Upper lobe of left lung (tissue), 6 donors: ENCODE results near the gene ARHGAP21. TPM values are rescaled to one million over a fixed set of nuclear protein-coding genes. Genes with fewer than 3 reads are reported as not detected.

ENCODE experiments used
- ATAC-seq, 2 donors: fragments of 200-7000 bp; cut with Tn5 transposase; one replicate each; pipeline ENCODE4 v1.9.1; 2022; ENCODE audit warnings: mild to moderate bottlenecking in 2 of 2, moderate library complexity in 2 of 2; ENCODE audit not compliant: low FRiP score in 2 of 2
- DNase-seq, 2 donors: peaks; one replicate each; pipeline ENCODE4 v3.0.0-alpha.2; 2019 to 2020
- H3K27ac ChIP-seq, 4 donors: fragments of 200-600 bp; sonication (generic); one replicate each; pipeline ENCODE4 v1.5.1; 2016 to 2019
- H3K27me3 ChIP-seq, 4 donors: fragments of 200-600 bp; sonication (generic); one replicate each; pipeline ENCODE4 v1.5.1; 2017 to 2019
- H3K36me3 ChIP-seq, 4 donors: fragments of 200-600 bp; sonication (generic); one replicate each; pipeline ENCODE4 v1.5.1; 2016 to 2019
- H3K4me1 ChIP-seq, 4 donors: fragments of 200-600 bp; sonication (generic); one replicate each; pipeline ENCODE4 v1.5.1; 2018 to 2019
- H3K4me3 ChIP-seq, 4 donors: fragments of 200-600 bp; sonication (generic); one replicate each; pipeline ENCODE4 v1.5.1; 2017 to 2019; ENCODE audit warnings: mild to moderate bottlenecking in 2 of 4, moderate library complexity in 1 of 4
- H3K9me3 ChIP-seq, 4 donors: fragments of 200-600 bp; sonication (generic); one replicate each; pipeline ENCODE4 v1.5.1; 2018 to 2019
- CTCF ChIP-seq, 6 experiments: fragments of 450-650 bp in 4 of 6; fragments of 200-600 bp in 2 of 6; sonication (generic) in 2 of 6; IDR thresholded peaks; one replicate each; pipeline ENCODE4 v1.5.1; 2016 to 2019; ENCODE audit warnings: antibody characterized with exemption in 6 of 6
- EP300 ChIP-seq, 4 donors: sonication (generic); formaldehyde crosslinking; IDR thresholded peaks; one replicate each; pipeline ENCODE4 v1.5.1; 2017; ENCODE audit warnings: antibody characterized with exemption in 4 of 4, control low read depth in 2 of 4
- POLR2A ChIP-seq, 4 donors: fragments of 450-650 bp; IDR thresholded peaks; one replicate each; pipeline ENCODE4 v1.5.1; 2016 to 2017; ENCODE audit warnings: antibody characterized with exemption in 4 of 4, mild to moderate bottlenecking in 2 of 4
- POLR2AphosphoS5 ChIP-seq, 2 donors: sonication (generic); formaldehyde crosslinking; IDR thresholded peaks; one replicate each; pipeline ENCODE4 v1.5.1; 2017; ENCODE audit warnings: antibody characterized with exemption in 2 of 2
- WGBS, 2 donors: methylation state at CpG; one replicate each; pipeline ENCODE4 v1.1.5; 2017 to 2018; 5-methylcytosine and 5-hydroxymethylcytosine counted together
- total RNA-seq, 6 donors: library from RNA; depleted of rRNA in 4 of 6; stranded (reverse); fragments of >200 nt in 4 of 6; gene quantifications; one replicate each; pipeline versions ENCODE4 v1.1.0 to v1.2.1, GENCODE V29; 2016 to 2021
- donor health status: DM: no; HTN: no; CAD: no; lungs with moderate emphysema.
- donor health status: DM: no; HTN: yes; CAD: no; lungs with severe emphysema.

The ARHGAP21 gene
- total RNA-seq, 6 donors from 2014 or later = 63.9 to 88.8 (median 73.5) TPM

GRCh38 chr10:24720096-24720495 is 3.6 kb downstream of the ARHGAP21 start:
- DNase-seq (no peak), ATAC-seq (no peak)
- H3K4me3 ChIP-seq = peak overlapping the region in 3 of 4 donors; percentile 65 to 79 (median 72)
- TF ChIP-seq POLR2A (IDR thresholded peaks at IDR 0.05) (no peak), EP300 (IDR thresholded peaks at IDR 0.05) (no peak), CTCF (IDR thresholded peaks at IDR 0.05) (no peak)
- no peaks in the 10 kb centered on the region for H3K9me3 ChIP-seq
- 28 to 35% methylated on average over 2 of the region's 2 CpGs for WGBS, 2 donors
- H3K27ac ChIP-seq = no peak overlapping the region
- H3K36me3 ChIP-seq = no peaks in the 10 kb centered on the region
- H3K4me1 ChIP-seq = peaks cover 44 to 51% (median 46%) of the 10 kb centered on the region in 4 donors
- H3K27me3 ChIP-seq = no peaks in the 10 kb centered on the region

GRCh38 chr10:24718031-24718855 is 5.4 kb downstream of the ARHGAP21 start:
- Histone ChIP-seq H3K4me3 (no peak overlapping the region), H3K9me3 (no peaks in the 10 kb centered on the region), H3K27me3 (no peaks in the 10 kb centered on the region), H3K36me3 (no peaks in the 10 kb centered on the region), H3K27ac (no peak overlapping the region), H3K4me1 (peaks cover 42 to 51% (median 47%) of the 10 kb centered on the region in 4 donors)
- WGBS, 2 donors = 84% methylated on average over 10 of the region's 10 CpGs
- no peak for ATAC-seq
- DNase-seq = no peak
- TF ChIP-seq POLR2A (IDR thresholded peaks at IDR 0.05) (no peak), CTCF (IDR thresholded peaks at IDR 0.05) (no peak), POLR2AphosphoS5 (IDR thresholded peaks at IDR 0.05) (no peak), EP300 (IDR thresholded peaks at IDR 0.05) (no peak)

GRCh38 chr10:24716295-24716694 is 7.4 kb downstream of the ARHGAP21 start:
- H3K9me3 ChIP-seq = no peaks in the 10 kb centered on the region
- TF ChIP-seq POLR2A (IDR thresholded peaks at IDR 0.05) (no peak), CTCF (IDR thresholded peaks at IDR 0.05) (no peak), POLR2AphosphoS5 (IDR thresholded peaks at IDR 0.05) (no peak), EP300 (IDR thresholded peaks at IDR 0.05) (no peak)
- no peaks in the 10 kb centered on the region for H3K27me3 ChIP-seq
- WGBS, 2 donors = 56 to 60% methylated on average over 5 of the region's 5 CpGs
- DNase-seq = no peak
- H3K27ac ChIP-seq = no peak overlapping the region
- peak in 1 of 2 donors; percentile 46 for ATAC-seq
- no peaks in the 10 kb centered on the region for H3K36me3 ChIP-seq
- no peak overlapping the region for H3K4me3 ChIP-seq
- H3K4me1 ChIP-seq = peaks cover 38 to 56% (median 48%) of the 10 kb centered on the region in 4 donors

- ATAC-seq = no peak
- no peaks in the 10 kb centered on the region for H3K9me3 ChIP-seq
- no peak for DNase-seq
- peaks cover 28 to 49% (median 40%) of the 10 kb centered on the region in 4 donors for H3K4me1 ChIP-seq
- no peaks in the 10 kb centered on the region for H3K27me3 ChIP-seq
- no peak overlapping the region for H3K4me3 ChIP-seq
- TF ChIP-seq POLR2A (IDR thresholded peaks at IDR 0.05) (no peak), EP300 (IDR thresholded peaks at IDR 0.05) (no peak), CTCF (IDR thresholded peaks at IDR 0.05) (no peak), POLR2AphosphoS5 (IDR thresholded peaks at IDR 0.05) (no peak)
- H3K27ac ChIP-seq = no peak overlapping the region
- H3K36me3 ChIP-seq = no peaks in the 10 kb centered on the region
- 75 to 85% methylated on average over 5 of the region's 5 CpGs for WGBS, 2 donors
Observed at GRCh38 chr10:24715246-24715769, 8.4 kb downstream of the ARHGAP21 start.
